Activated T-cell treated with anti-CD3 and anti-CD28 coated beads for 4 hours (primary cell): ENCODE results near the gene SUPT20HL1.
"Not testable (repeated sequence)": the region's sequence is repeated elsewhere in the genome, so short reads cannot be mapped to it uniquely, and the experiment has no call there.

Experiments
- DNase-seq: peaks from one replicate; pipeline ENCODE4 v3.0.0-alpha.2; 2020

SUPT20HL1 gene

DNA sequence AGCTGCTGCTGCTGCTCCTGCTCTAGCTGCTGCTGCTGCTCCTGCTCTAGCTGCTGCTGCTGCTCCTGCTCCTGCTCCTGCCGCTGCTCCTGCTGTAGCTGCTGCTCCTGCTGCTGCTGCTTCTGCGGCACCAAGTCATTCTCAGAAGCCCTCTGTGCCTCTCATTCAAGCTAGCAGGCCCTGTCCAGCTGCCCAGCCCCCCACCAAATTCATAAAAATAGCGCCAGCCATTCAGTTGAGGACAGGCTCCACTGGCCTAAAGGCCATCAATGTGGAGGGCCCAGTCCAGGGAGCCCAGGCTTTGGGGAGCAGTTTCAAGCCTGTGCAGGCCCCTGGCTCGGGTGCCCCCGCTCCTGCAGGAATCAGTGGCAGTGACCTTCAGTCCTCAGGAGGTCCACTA, 3.9 kb downstream of the SUPT20HL1 start:
- no peak for DNase-seq

DNA sequence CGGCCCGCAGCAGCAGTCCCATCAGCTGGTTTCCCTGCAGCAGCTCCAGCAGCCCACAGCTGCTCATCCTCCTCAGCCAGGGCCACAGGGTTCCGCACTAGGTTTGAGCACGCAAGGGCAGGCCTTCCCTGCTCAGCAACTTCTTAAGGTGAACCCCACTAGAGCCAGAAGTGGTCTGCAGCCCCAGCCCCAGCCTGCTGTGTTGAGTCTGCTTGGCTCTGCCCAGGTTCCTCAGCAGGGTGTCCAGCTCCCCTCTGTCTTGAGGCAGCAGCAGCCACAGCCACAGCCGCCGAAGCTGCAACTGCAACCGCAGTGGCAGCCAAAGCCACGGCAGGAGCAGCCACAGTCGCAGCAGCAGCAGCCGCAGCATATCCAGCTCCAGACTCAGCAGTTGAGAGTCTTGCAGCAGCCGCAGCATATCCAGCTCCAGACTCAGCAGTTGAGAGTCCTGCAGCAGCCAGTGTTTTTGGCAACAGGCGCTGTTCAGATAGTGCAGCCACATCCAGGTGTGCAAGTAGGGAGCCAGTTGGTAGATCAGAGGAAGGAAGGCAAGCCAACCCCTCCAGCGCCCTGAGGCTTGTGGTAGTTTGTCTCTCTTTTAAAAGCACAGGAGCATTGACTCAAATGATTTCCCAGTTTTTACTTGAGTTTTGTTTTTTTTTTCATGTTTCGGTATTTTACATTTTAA, 4.6 kb downstream of the SUPT20HL1 start:
- DNase-seq, result no peak

DNA sequence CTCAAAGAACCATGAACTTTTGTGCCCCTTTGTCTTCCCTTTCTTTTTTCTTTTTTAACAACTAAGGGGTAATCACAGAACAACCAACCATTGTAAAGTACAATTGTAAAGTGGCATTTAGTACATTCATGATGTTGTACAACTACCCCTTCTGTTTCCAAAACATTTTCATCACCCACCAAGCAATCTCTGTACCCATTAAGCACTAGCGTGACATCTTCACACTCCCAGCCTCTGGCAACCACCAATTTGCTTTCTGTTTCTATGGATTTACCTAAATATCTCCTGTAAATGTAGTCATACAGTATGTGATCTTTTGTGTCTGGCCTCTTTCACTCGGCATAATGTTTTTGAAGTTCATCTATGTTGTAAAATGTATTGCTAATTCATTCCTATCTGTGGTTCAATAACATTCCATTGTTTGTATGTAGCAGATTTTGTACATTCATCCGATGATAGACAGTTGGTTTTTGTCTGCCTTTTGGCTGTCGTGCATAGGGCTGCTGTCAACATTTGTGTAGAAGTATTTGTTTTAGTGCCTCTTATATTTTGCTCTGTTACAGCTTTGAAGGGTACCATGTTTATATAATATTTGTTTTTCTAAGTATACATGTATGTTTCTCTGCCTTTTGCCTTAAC, 6.4 kb downstream of the SUPT20HL1 start:
- not testable (repeated sequence) for DNase-seq

DNA sequence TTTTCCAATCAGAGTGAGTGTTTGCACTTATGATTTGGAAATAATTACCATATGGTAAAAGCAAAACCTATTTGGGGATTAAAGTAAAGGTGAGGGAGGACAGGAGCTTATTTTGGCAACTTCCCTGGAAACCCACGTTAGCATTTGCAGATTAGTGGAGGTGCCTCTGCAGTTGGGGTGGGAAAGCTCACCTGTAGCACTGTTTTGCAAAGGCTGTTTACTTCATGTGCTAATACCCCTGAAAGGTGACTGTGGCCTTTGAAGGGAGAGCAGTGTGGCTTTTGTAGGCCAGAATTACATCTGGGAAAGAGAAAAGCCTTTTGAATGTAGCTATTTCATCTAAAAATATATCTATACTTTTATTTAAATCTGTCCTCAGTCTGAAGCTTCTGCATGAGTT, 9.4 kb downstream of the SUPT20HL1 start:
- DNase-seq, result no peak

DNA sequence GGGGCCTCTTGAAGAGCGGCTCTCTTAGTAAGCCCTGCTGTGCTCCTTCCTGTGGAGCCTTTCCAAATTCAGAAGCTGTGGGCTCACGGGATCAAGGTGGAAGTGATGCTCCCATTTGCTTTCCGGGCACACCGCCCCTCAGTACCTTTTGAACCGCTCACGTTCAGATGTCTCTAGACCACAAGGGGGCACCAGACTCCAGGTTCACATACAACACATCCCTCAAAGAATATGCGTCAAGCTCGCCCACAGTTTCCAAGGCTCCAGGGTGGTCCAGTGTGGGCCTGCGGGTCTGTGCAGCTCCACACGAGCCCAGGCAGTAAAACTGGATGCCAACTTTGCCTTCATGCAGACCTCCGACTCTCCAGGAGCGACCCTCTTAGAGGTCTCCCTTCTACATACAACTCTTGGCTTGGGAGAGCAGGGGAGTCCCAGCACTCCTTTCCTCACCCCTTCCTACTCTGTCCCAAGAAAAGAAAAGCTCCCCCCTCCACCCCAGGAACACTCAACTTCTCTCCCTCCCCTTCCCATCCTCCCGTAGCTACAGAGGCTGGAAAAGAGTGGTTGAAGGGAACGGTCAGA, 11.0 kb downstream of the SUPT20HL1 start:
- peak; percentile 31 for DNase-seq

DNA sequence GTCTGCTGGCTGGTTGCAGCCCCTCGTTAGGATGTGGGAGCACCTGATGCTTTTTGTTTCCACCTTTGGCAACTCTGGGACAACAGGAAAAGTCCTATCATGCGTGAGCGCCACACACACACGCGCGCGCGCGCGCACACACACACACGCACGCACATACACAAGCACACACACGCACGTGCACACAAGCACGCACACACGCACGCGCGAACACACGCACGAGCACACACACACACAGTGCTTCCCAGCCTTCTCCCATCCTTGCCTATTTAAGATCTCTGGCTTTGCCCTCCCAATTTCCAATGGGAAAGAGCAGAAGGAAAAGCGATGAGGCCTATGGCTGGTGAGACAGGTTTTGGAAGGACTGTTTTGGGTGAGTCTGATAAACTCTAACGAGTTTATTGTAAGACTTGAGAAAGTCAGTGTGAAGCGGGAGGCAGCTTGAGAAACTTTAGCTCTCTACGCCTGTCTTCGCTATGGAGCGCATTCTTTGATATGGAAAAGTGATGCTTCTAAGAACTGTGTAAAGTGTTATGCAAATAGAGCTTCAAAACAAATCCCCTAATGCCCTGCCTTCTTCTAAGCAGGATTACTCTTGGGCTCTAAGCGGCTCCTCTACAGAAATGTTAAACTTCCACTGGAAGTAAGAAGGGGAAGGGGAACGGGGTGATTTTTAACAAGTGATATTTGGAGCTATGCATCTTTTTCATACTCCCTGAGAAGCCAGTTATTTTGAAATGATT, 11.8 kb downstream of the SUPT20HL1 start:
- DNase-seq, result no peak

DNA sequence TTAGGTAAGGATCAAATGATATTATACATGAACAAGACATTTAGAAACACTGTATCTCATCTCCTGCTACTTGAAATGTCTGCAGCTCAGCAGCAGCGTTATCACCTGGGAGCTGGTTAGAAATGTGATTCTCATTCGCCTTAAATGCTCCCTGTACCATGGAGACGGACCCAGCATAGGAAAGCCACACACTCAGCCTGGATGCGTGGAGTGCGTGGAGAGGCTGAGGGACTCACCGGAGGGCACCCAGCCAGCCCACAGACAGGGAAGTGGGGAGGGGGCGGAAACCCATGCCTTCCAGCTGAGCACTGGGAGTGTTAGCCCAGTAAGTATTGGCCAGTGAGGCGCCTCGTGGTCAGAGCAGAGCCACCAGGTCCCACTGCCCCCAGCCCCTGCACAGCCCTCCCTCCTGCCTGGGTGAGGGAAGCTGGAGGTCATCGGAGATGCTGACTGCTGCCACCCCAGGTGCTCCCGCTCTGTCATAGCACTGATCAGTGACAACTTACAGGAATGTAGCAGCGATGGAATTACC, 15.2 kb downstream of the SUPT20HL1 start:
- DNase-seq, result no peak

DNA sequence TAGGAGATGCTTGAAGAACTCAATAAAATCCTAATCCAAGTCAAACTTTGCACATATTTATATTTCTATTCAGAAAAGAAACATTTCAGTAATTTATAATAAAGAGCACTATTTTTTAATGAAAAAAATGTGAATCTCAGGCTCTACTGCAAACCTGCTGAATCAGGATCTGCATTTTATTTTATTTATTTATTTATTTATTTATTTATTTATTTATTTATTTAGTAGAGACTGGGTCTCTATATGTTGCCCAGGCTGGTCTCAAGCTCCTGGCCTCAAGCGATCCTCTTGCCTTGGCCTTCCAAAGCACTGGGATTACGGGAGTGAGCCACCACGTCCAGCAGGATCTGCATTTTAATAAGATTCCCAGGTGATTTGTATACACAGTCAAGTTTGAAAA, 16.0 kb downstream of the SUPT20HL1 start:
- no peak for DNase-seq

DNA sequence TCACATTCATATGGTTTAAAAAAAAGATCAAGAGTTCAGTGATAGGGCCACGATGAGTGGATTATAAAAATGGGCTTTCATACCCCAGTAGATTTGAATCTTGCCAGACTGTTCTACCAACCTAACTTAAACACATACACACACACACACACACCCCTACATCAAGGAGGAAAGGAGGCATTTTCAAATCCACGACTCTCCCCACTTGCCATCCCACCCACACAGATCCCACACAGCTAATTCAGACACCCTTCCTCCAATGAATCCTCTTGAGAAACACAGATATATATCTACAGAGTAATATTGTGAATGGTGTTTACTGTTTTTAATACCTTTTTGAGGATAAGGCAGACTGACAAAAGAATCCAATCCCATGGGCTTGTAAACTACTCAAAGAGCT, 16.8 kb downstream of the SUPT20HL1 start:
- no peak for DNase-seq

DNA sequence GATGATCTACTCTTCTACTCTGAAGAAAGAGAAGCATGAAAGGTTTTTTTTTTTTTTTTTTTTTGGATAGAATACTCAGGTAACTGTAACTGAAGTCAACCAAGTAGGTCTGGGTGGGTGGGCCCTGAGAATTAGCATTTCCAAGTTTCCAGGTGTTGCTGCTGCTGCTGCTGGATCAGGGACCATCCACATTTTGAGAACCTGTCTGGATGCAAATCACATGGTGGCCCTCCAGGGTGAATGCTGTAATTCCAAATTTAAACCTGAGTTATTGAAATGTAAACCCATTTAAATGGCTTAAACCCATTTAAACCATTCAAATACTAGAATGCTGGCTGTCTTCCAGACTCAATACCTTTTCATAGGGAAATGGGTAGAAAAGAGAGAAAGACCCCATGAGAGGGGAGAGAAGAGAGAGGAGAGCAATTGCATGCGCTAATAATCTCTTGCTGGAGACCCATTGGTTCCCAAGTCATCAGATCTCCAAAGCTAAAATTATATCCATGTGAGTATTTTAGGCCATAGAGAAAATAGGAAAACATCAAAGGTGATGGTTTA, 17.6 kb downstream of the SUPT20HL1 start:
- no peak for DNase-seq

DNA sequence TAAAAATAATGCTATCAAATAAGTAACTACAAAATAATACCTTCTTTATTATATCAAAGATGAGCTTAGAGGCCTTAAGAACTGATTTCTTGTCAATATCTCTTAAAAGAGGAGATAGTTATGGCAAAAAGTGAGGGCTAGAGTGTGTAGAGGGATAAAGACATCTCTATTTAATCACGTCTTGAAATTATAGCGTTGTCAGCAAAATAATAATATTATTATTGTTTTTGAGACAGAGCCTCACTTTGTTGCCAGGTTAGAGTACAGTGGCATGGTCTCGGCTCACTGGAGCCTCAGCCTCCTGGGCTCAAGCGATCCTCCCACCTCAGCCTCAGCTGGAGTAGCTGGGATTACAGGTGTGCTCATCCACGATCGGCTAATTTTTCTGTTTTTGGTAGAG, 18.3 kb downstream of the SUPT20HL1 start:
- no peak for DNase-seq

DNA sequence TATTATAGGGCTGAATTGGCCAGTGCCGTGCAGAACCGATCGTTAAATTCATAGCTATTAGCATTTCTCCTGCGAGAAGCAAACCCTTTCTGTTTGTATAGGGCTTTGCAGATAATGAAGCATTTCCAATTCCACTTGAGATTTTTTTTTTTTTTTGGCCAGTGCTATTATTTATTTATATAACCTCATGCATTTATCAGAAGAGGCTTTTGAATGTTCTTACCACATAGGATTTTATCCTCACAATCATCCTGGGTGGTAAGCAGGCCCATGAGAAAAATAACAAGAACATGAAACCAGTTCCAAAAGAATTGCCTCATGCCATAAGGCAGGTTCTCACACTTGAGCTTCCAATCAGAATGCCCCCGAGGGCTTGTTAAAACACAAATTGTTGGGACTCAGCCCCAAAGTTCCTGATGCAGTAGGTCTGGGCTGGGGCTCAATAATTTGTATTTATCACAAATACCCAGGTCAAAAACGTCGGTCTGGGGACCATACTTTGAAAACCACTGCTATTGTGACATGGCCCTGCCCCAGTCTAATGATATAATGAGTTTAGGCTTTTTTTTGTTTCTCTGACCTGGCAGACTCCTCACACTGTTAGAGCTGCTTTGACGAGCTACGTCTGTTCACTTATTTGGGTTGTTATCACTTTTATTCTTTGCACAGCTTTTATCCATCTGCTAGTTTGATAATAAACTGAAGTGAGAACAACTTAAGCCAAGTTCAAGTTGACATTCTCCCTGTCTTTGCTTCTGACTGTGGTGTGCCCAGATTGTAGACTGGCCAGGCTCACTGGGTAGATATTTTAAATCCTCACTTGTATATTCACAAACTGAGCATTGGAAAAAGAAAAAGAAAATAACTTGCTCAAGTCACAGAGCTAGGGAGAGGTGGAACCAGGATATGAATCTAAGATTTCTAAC, 20.1 kb downstream of the SUPT20HL1 start:
- DNase-seq, result no peak

DNA sequence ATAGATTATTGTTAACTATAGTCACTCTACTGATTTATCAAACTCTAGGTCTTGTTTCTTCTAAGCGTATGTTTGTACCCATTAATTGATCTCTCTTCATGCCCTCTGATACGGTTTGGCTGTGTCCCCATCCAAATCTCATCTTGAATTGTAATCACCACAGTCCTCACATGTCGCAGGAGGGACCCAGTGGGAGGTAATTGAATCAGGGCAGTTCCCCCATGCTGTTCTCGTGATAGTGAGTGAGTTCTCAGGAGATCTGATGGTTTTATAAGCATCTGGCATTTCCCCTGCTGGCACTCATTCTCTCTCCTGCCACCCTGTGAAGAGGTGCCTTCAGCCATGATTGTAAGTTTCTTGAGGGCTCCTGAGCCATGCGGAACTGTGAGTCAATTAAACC, 21.9 kb downstream of the SUPT20HL1 start:
- DNase-seq, result not testable (repeated sequence)

DNA sequence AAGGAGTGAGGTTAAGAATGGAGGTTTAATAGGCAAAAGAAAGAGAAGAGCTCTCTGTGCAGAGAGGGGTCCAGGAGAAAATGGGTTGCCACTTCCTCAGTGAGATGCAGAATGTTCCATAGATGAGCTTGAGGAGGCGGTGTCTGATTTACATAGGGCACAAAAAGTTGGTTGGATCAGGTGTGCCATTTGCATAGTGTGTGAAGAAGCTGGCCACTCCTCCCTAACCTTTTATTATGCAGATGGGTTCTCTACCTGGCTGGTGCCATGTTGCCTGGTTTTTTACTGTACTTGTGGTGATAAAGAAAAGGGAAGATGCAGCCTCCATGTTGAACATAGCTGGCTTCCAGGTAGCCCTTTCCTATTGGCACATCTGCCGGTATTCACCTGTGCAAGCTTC, 27.3 kb downstream of the SUPT20HL1 start:
- DNase-seq, result no peak

DNA sequence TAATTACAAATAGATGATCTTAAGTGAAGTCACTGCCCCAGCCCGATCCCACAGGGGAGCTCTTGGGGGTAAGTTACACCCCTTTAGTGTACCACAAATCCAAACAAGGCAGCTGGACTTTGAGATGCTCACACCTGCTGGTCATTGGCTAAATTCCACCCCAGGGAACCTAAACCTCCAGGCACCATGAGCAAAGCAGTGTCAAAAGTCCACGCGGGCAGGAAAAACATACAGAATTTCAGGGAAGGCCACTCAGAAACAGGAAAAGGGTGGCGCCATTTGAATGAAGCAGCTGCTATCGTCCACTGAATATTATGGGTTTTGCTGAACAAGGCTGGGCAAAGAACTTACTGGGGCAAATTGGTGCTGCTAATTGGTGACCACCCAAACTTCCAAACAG, 30.9 kb downstream of the SUPT20HL1 start:
- no peak for DNase-seq

DNA sequence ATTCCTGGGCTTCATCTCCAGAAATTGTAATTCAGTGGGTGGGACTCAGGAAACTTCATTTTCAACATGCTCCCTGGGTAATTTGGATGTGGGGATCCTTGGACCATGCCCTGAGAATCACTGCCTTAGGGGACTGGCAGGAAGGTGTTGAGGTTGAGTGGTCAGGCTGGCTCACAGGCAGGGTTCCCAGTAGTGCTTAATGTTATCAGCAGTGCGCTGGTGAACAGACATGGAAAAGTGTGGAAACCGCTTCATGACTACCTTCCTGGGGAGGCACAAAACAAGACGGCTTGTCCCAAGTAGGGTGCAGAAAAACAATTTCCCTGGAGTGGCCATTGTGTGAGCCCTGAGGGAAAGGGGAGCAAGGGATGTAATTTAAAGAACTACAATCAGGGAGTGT, 31.4 kb downstream of the SUPT20HL1 start:
- no peak for DNase-seq

DNA sequence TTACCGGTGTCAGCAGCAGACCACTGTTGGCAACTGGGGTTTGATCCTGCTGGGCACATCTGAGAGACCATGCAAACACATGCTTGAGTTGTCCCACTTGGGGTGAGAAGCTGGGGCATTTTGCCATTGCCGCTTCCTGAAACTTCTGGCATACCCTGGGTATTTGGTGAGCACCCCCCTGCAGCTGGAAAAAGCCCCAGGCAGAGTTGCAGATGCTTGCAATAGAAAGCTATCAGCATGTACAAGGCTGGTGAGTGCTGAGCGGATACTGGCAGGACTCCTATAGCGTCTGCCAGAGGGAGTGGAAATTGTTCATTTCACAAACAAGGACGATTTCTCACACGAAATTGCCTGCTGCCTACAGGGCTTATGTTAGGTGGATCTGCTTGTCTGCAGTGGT, 32.3 kb downstream of the SUPT20HL1 start:
- DNase-seq, result no peak

DNA sequence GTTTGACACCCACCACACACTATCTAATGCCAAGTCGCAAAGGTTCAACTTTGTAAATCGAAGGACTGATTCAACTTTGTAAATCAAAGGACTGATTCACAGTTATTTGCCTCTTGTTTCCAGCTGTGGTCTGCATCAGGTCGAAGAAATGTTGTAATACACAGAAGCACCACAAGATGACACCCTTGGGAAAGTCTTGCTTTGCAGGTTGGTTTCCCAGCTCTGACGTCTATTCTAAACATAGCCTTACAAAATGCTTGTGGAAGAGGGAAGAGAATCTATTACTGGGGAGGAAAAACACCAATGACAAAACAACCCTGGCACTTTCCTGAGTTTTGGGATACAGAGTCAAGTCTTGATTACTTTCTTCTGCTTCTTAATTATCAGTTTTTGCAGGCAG, 35.3 kb downstream of the SUPT20HL1 start:
- peak; percentile 35 for DNase-seq

DNA sequence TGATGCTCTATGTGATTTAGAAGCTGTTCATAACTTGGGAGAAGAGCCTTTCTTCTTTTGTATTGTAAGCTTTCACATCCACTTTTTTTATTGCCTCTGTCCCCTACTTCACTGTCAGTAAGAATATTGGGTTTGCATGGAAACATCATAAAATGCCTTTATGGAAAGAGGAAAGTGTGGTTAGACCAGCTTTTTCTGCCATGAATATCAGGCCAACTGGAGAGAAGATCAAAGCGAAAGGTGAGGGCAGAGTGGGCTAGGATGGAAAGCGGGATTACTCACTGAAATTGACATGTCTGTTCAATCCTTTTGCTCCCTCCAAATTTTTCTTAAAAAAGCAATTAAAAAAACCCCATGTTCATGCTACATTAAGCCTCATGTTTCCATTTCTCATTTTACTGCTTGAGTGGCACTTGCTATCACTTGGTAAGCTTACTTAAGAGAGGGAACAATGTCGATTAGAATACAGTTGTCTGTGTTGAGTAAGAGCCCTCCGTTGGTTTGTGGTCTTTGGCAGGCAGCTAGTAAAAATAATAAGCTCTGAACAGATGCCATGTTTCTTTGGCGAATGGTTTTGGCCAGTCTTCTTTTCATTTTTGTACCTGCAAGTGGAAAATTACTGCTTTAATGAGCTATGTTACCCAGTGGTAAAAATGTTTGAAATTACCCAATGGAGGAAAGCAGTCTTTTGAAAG, 35.9 kb downstream of the SUPT20HL1 start:
- no peak for DNase-seq

DNA sequence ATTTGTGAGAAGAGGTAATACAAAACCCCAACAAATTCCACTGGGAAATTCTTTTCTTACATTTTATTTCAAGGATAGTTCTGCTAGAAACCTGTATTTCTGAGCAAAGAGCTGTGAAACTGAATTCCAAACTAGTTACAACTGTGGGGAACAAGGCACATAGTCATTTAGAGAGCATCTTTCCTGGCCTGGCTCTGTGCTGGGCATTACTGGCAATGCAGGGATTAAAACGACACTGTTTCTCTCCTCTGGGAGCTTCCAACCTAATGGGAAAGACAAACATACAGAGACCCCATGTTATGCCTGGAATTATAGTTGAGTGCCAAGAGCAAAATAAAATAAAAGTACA, 36.5 kb downstream of the SUPT20HL1 start:
- DNase-seq, result no peak

DNA sequence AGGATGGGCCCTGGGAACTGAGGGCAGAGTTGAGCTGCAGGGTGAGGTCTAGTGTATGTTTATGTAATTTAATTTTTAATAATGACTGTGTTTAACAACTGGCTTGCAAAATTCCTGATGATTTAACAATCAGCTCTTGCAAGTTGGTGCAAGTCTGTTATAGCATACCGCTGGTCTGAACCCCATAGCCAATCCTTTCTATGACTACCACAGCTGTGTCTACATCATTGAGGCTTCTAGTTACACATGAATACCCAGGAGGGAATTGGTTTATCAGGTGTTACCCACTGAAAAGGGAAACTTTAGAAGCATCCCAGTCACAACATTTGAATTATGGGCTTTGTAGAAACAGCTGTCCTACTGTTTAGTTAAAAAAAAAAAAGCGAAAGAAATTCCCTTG, 38.3 kb downstream of the SUPT20HL1 start:
- no peak for DNase-seq

DNA sequence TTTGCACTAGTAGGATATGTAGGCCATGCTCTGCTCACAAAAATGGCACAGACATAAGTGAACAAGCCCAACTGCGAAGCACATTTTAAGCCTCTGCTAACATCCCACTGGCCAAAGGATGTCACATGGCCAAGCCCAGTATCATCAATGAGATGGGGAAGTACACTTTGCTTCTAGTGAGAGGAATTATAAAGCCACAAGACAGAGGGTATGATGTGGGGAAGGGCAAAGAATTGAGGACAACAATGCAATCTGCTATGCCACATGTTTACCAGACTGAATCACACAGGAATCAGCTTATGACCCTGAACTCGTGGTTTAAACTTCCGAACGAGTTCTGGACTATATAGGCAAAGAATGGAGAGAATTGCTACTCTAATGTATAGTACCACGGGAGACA, 39.1 kb downstream of the SUPT20HL1 start:
- DNase-seq, result no peak
